NT2/D1 (cell line): ENCODE results near the gene IQCK.

Experiments used
- DNase-seq: peaks from one replicate; pipeline ENCODE4 v3.0.0-alpha.2; 2011; ENCODE audit warnings: low read depth, low spot score
- H3K27me3 ChIP-seq: 2 replicates; pipeline ENCODE4 v1.6.0; 2011; ENCODE audit warnings: mild to moderate bottlenecking; ENCODE audit not compliant: insufficient read length, insufficient read depth
- H3K36me3 ChIP-seq: 2 replicates; pipeline ENCODE4 v1.6.1; 2011; ENCODE audit warnings: mild to moderate bottlenecking, low read length, mixed read lengths; ENCODE audit not compliant: insufficient read depth, insufficient read length
- H3K4me1 ChIP-seq: 2 replicates; pipeline ENCODE4 v1.5.1; 2011; ENCODE audit not compliant: insufficient read depth, insufficient read length
- H3K4me3 ChIP-seq: 2 replicates; pipeline ENCODE4 v1.5.1; 2011; ENCODE audit warnings: low read depth; ENCODE audit not compliant: insufficient read length
- H3K9ac ChIP-seq: 2 replicates; pipeline ENCODE4 v1.6.0; 2011; ENCODE audit warnings: low read depth; ENCODE audit not compliant: insufficient read length
- H3K9me3 ChIP-seq: 2 replicates; pipeline ENCODE4 v1.5.1; 2011; ENCODE audit warnings: mild to moderate bottlenecking, low read length; ENCODE audit not compliant: insufficient read depth
- SUZ12 ChIP-seq: IDR thresholded peaks from 2 replicates; pipeline ENCODE4 v1.6.1; 2011; ENCODE audit not compliant: insufficient read length, insufficient read depth; ENCODE audit errors: extremely low read depth
- YY1 ChIP-seq: IDR thresholded peaks from 2 replicates; pipeline ENCODE4 v1.6.1; 2011; ENCODE audit not compliant: insufficient read length, insufficient read depth
- ZNF274 ChIP-seq: IDR thresholded peaks from 2 replicates; pipeline ENCODE4 v1.6.1; 2011; ENCODE audit warnings: mild to moderate bottlenecking, low read depth, low read length

Gene IQCK

GRCh38 chr16:19860166-19861041 lies 142.3 kb downstream of the IQCK start:
- peak; percentile 96 for DNase-seq
- no peaks in the 10 kb centered on the region for H3K9me3 ChIP-seq
- H3K9ac ChIP-seq = peak overlapping the region; percentile 85
- peaks cover 51% of the 10 kb centered on the region for H3K36me3 ChIP-seq
- H3K4me3 ChIP-seq = peak overlapping the region; percentile 0
- TF ChIP-seq YY1 = no peak
- TF ChIP-seq SUZ12 = no peak
- TF ChIP-seq ZNF274 = no peak
- H3K4me1 ChIP-seq = peaks cover 24% of the 10 kb centered on the region
- H3K27me3 ChIP-seq = no peaks in the 10 kb centered on the region

DNA sequence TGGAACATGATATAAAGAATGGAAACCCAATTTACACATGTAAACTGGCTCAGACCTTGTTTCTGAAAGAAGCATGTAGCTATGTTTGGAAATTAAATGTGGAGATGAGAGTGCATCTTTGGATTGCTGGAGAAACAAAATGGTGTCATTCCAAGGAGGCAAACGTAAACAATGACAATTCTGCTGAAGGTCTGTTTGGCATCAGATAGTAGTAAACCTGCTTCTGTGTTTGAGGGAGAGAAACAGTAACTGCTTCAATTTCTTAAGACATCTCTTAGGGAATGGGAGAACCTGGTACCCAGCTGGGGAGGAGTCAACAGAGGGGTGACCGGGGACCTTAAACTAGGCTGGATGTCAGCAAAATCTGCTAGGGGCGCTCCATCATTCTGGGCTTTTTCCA lies 143.1 kb downstream of the IQCK start:
- Histone ChIP-seq H3K36me3 (peaks cover 49% of the 10 kb centered on the region), H3K9me3 (no peaks in the 10 kb centered on the region), H3K9ac (peak overlapping the region; percentile 92), H3K4me3 (peak overlapping the region; percentile 70), H3K4me1 (peaks cover 21% of the 10 kb centered on the region), H3K27me3 (no peaks in the 10 kb centered on the region)
- no peak for DNase-seq
- TF ChIP-seq ZNF274 (no peak), SUZ12 (no peak), YY1 (no peak)

DNA sequence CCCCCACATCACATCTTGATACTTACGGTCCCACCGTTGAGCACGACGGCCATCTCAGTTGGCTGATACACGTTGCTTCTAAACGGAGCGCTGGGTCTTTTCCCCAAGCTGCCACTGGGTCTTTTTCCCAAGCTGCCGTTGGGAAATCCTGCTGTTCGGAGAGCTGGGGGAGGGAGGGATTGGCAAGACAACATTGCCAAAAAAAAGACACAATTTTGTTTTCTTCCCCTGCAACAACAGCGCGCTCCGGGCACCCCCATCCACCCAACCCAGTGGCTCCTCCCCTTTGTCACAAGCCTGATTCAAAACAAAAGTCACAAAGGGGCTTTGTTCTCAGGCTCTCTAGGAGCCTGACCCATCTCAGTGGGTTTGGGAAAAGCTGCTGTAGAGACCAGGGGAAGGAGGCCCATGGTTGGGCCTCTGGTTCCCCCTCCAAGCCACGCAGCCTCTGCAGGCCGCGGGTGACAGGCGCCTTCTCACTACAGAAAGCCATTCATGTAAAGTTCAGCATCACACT lies 143.8 kb downstream of the IQCK start:
- H3K36me3 ChIP-seq = peaks cover 45% of the 10 kb centered on the region
- H3K4me3 ChIP-seq = peak overlapping the region; percentile 70
- H3K9me3 ChIP-seq = no peaks in the 10 kb centered on the region
- DNase-seq = peak; percentile 79
- no peaks in the 10 kb centered on the region for H3K27me3 ChIP-seq
- H3K9ac ChIP-seq = peak overlapping the region; percentile 92
- no peak for TF ChIP-seq ZNF274
- no peak for TF ChIP-seq SUZ12
- TF ChIP-seq YY1 = no peak
- peaks cover 21% of the 10 kb centered on the region for H3K4me1 ChIP-seq

DNA sequence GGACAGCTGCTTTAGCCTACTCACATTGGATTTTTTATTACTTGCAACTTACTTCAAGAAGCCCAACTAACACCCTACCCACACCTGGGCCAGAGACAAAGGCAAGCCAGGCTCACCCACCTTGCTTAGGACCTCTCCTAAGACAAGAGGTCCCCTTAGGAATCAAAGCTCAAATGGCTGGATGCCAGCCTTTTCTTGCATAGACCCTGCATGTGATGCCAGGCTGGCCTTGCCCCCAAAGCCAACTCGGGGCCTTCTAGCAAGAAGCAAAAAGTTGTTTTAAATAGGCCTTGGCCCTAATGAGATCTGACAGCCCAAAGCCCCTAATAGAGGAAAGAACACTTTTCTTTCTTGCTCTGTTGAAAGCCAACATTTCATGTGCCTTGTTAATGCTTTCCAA lies 145.9 kb downstream of the IQCK start:
- no peak overlapping the region for H3K4me3 ChIP-seq
- no peaks in the 10 kb centered on the region for H3K27me3 ChIP-seq
- H3K4me1 ChIP-seq = peaks cover 17% of the 10 kb centered on the region
- TF ChIP-seq ZNF274 (no peak), YY1 (no peak), SUZ12 (no peak)
- no peaks in the 10 kb centered on the region for H3K9me3 ChIP-seq
- H3K9ac ChIP-seq = no peak overlapping the region
- H3K36me3 ChIP-seq = peaks cover 49% of the 10 kb centered on the region
- DNase-seq = no peak

GRCh38 chr16:19864566-19864965 lies 146.5 kb downstream of the IQCK start:
- peaks cover 47% of the 10 kb centered on the region for H3K36me3 ChIP-seq
- no peak overlapping the region for H3K4me3 ChIP-seq
- H3K27me3 ChIP-seq = no peaks in the 10 kb centered on the region
- H3K4me1 ChIP-seq = peaks cover 13% of the 10 kb centered on the region
- H3K9me3 ChIP-seq = no peaks in the 10 kb centered on the region
- DNase-seq = no peak
- TF ChIP-seq ZNF274 = no peak
- no peak for TF ChIP-seq SUZ12
- TF ChIP-seq YY1 = no peak
- no peak overlapping the region for H3K9ac ChIP-seq

DNA sequence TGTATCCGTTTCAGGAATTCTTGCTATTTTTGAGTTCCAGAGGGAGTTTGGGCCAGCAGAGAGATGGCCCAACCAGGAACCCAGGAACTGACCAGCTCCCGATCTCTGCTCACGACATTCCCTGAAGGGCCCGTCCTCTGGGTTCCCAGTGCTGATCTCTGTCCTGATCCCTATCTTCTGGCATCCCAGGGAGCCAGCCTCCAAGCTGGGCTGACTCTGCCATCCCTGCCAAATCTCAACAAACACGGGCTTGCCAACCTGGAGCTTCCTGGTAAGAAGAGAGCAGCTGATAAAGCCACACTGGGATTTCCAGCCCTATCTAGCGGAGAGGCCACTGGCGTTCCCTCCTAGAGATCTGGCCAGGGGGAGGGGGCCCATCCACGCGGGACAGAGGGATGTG lies 150.3 kb downstream of the IQCK start:
- Histone ChIP-seq H3K9ac (no peak overlapping the region), H3K4me1 (no peaks in the 10 kb centered on the region), H3K27me3 (no peaks in the 10 kb centered on the region), H3K36me3 (peaks cover 72% of the 10 kb centered on the region), H3K9me3 (no peaks in the 10 kb centered on the region), H3K4me3 (no peak overlapping the region)
- no peak for DNase-seq
- no peak for TF ChIP-seq SUZ12
- TF ChIP-seq YY1 = no peak
- no peak for TF ChIP-seq ZNF274

DNA sequence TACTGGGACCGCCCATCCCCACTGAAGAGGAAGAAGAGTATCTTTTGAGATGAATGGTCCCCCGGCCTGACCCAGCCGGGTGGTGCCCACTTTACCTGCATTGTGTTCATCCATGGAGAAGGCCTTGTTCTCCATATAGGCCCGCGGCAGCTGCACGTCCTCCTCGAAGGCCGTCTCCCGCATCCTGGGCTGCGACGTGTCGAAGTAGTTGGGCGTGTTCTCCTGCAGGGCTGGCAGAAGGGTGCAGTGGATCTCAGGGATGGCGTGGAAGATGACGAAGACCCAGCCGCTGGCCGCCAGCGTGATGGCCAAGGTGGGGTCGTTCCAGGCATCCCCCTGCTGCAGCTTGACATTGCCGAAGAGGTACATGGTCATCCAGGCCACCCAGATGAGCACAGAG lies 153.7 kb downstream of the IQCK start:
- Histone ChIP-seq H3K4me1 (peaks cover 14% of the 10 kb centered on the region), H3K9ac (no peak overlapping the region), H3K36me3 (peaks cover 74% of the 10 kb centered on the region), H3K27me3 (no peaks in the 10 kb centered on the region), H3K4me3 (no peak overlapping the region), H3K9me3 (no peaks in the 10 kb centered on the region)
- TF ChIP-seq SUZ12 = no peak
- TF ChIP-seq ZNF274 = no peak
- TF ChIP-seq YY1 = no peak
- no peak for DNase-seq
